GM12878 (cell line): ENCODE results near the gene SLC28A2. TPM values are rescaled to one million over a fixed set of nuclear protein-coding genes. Genes with fewer than 3 reads are reported as not detected.

ENCODE experiments used
- BHLHE40 ChIP-seq, 2 experiments: fragments of 450-650 bp in 1 of 2; IDR thresholded peaks; 2 replicates each; pipeline ENCODE4 v1.6.1; 2011 to 2017; ENCODE audit warnings: low read depth in 2 of 2, borderline replicate concordance in 1 of 2, improper control_type of control experiment in 1 of 2, low read length in 1 of 2, mild to moderate bottlenecking in 1 of 2
- BRCA1 ChIP-seq: IDR thresholded peaks from 2 replicates; pipeline ENCODE4 v1.6.1; 2011; ENCODE audit warnings: low read depth, low read length, improper control_type of control experiment
- CBX3 ChIP-seq: fragments of 200-600 bp; sonication (generic); IDR thresholded peaks from 2 replicates; pipeline ENCODE4 v1.6.1; 2016; ENCODE audit warnings: low read depth, borderline replicate concordance
- CHD4 ChIP-seq: fragments of 200-600 bp; sonication (generic); IDR thresholded peaks from 2 replicates; pipeline ENCODE4 v1.6.1; 2016; ENCODE audit warnings: mild to moderate bottlenecking
- FOS ChIP-seq: IDR thresholded peaks from 3 replicates; pipeline ENCODE4 v1.6.1; 2011; ENCODE audit warnings: borderline replicate concordance; ENCODE audit not compliant: insufficient read length; ENCODE audit errors: extremely low read depth
- HDAC2 ChIP-seq: fragments of 200-600 bp; sonication (generic); IDR thresholded peaks from 2 replicates; pipeline ENCODE4 v1.6.1; 2017
- KDM1A ChIP-seq: fragments of 200-600 bp; sonication (generic); IDR thresholded peaks from 2 replicates; pipeline ENCODE4 v1.6.1; 2016; ENCODE audit warnings: borderline replicate concordance
- MXI1 ChIP-seq: fragments of 150-350 bp; IDR thresholded peaks from 2 replicates; pipeline ENCODE4 v1.6.1; 2011; ENCODE audit warnings: low read depth, mild to moderate bottlenecking, inconsistent platforms, low read length, improper control_type of control experiment
- NR2C1 ChIP-seq: fragments of 450-650 bp; IDR thresholded peaks from 2 replicates; pipeline ENCODE4 v1.6.1; 2017; ENCODE audit warnings: antibody characterized with exemption, mild to moderate bottlenecking, moderate library complexity
- PAX8 ChIP-seq: fragments of 450-650 bp; IDR thresholded peaks from 2 replicates; pipeline ENCODE4 v1.6.1; 2017; ENCODE audit warnings: mild to moderate bottlenecking, moderate library complexity
- PML ChIP-seq: IDR thresholded peaks from 2 replicates; pipeline ENCODE4 v1.6.1; 2012; ENCODE audit warnings: low read length, inconsistent platforms
- RFX5 ChIP-seq: IDR thresholded peaks from 2 replicates; pipeline ENCODE4 v1.6.1; 2011; ENCODE audit warnings: low read depth, low read length, improper control_type of control experiment
- SIN3A ChIP-seq: IDR thresholded peaks from 2 replicates; pipeline ENCODE4 v1.6.1; 2012; ENCODE audit warnings: low read depth, low read length, improper control_type of control experiment
- ZNF217 ChIP-seq: fragments of 450-650 bp; IDR thresholded peaks from 2 replicates; pipeline ENCODE4 v1.6.1; 2017; ENCODE audit warnings: antibody characterized with exemption, mild to moderate bottlenecking
- ZNF622 ChIP-seq: fragments of 450-650 bp; IDR thresholded peaks from 2 replicates; pipeline ENCODE4 v1.6.1; 2017; ENCODE audit warnings: mild to moderate bottlenecking, inconsistent platforms
- ZZZ3 ChIP-seq: IDR thresholded peaks from 2 replicates; pipeline ENCODE4 v1.6.1; 2011; ENCODE audit warnings: low read depth; ENCODE audit not compliant: control insufficient read depth, insufficient read length
- polyA plus RNA-seq, 11 experiments: library from polyadenylated mRNA; depleted of rRNA in 4 of 11; unstranded in 6 of 11; stranded (reverse) in 5 of 11; fragments of >200 nt; fragmentation: Nextera tagmentation in 4 of 11; fragmentation: Illumina TruSeq in 1 of 11; extraction: Ambion mirVana in 4 of 11; extraction: Trizol in 1 of 11; gene quantifications; 1 replicate in 1 of 11; 2 replicates in 10 of 11; pipeline versions ENCODE4 v1.2.1 to v1.2.3, GENCODE V29; 2011 to 2016; ENCODE audit warnings: inconsistent platforms in 2 of 11, missing spikeins in 2 of 11, low read depth in 1 of 11
- total RNA-seq, 4 experiments: library from RNA; depleted of rRNA in 3 of 4; stranded (reverse); fragments of >200 nt in 3 of 4; fragmentation: Illumina TruSeq in 1 of 4; extraction: Trizol in 1 of 4; gene quantifications; 2 replicates each; pipeline versions ENCODE4 v1.2.1 to v1.2.3, GENCODE V29; 2013 to 2021
- TF ChIP-seq, protein P1 (sequence below): fragments of 450-650 bp; IDR thresholded peaks from 2 replicates; pipeline ENCODE4 v1.6.1; 2014; ENCODE audit warnings: mild to moderate bottlenecking
- TF ChIP-seq, protein P2 (sequence below): fragments of 450-650 bp; IDR thresholded peaks from 2 replicates; pipeline ENCODE4 v1.6.1; 2018; ENCODE audit warnings: borderline replicate concordance, mild to moderate bottlenecking; ENCODE audit not compliant: partially characterized antibody
- TF ChIP-seq, protein P3 (sequence below), 3 experiments: IDR thresholded peaks in 2 of 3; conservative IDR thresholded peaks in 1 of 3; 2 replicates each; pipeline ENCODE4 v1.5.1; 2011; ENCODE audit warnings: low read depth in 3 of 3, low read length in 3 of 3, mild to moderate bottlenecking in 3 of 3, control low read depth in 2 of 3, moderate library complexity in 2 of 3, inconsistent platforms in 1 of 3, mixed read lengths in 1 of 3; ENCODE audit not compliant: control insufficient read depth in 2 of 3, insufficient read depth in 1 of 3; ENCODE audit errors: extremely low read depth in 1 of 3
- TF ChIP-seq, protein P4 (sequence below): IDR thresholded peaks from 2 replicates; pipeline ENCODE4 v1.6.1; 2011; ENCODE audit warnings: low read depth, mild to moderate bottlenecking, low read length, moderate library complexity, borderline replicate concordance; ENCODE audit errors: extremely low read depth
- TF ChIP-seq, protein P5 (sequence below): fragments of 450-650 bp; IDR thresholded peaks from 2 replicates; pipeline ENCODE4 v1.6.1; 2016; ENCODE audit warnings: mild to moderate bottlenecking

SLC28A2 gene
- total and polyA plus RNA-seq, 10 of the 15 experiments (the other 5 are each of a cell fraction or from before 2014, with no cell fraction given): 0.02 to 0.21 (median 0.14) TPM; not detected in 6

DNA sequence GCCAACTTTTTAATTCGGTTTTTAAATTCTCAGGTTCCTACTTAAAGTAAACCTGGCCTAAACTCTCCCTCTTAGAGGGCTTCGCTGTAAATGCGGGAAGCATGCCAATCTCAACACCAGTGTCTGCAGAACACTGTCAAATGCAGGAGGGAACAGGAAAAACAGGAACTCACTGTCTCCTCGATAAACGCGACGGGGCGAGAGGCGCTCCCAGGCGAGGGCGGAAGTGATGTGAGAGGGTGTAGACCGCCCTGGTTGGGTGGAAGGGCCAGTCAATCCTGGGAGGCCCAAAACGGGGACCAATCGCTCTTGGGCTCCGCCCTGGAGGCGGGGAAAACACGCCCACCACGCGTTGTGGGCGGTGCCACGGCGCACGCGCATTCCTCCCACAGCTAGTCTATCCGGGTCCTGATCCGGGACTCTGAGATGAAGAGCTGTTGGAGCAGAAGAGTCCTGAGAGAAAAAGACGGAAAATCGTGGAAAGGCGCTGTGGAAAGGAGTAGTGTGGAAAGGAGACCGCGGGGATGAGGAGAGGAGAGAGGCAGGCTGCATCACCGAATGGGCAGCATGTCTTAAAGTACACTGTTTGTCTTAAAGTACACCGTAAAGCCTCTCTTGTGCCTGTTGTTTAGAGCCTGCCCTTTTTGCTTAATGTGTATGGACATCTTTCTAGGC is 27.1 kb downstream of the SLC28A2 start (continued):
- TF ChIP-seq, protein P1, sequence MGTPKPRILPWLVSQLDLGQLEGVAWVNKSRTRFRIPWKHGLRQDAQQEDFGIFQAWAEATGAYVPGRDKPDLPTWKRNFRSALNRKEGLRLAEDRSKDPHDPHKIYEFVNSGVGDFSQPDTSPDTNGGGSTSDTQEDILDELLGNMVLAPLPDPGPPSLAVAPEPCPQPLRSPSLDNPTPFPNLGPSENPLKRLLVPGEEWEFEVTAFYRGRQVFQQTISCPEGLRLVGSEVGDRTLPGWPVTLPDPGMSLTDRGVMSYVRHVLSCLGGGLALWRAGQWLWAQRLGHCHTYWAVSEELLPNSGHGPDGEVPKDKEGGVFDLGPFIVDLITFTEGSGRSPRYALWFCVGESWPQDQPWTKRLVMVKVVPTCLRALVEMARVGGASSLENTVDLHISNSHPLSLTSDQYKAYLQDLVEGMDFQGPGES: peak; percentile 82
- TF ChIP-seq CHD4 (no peak), CBX3 (no peak), BRCA1 (no peak), ZNF217 (no peak), PML (peak; percentile 81), MXI1 (peak; percentile 60; the same call in 1 of the 2 replicates), ZNF622 (no peak), ZZZ3 (no peak), BHLHE40 (IDR thresholded peaks at IDR 0.05; ENCODE audit: borderline replicate concordance in 1 of 2, low read depth in 2 of 2, low read length in 1 of 2) (peak; percentile 14 to 70; a peak in 2 of 4 replicates), NR2C1 (peak; percentile 80), FOS (peak; percentile 14), SIN3A (peak; percentile 69), HDAC2 (no peak), RFX5 (no peak), PAX8 (no peak), KDM1A (no peak)
- TF ChIP-seq, protein P2, sequence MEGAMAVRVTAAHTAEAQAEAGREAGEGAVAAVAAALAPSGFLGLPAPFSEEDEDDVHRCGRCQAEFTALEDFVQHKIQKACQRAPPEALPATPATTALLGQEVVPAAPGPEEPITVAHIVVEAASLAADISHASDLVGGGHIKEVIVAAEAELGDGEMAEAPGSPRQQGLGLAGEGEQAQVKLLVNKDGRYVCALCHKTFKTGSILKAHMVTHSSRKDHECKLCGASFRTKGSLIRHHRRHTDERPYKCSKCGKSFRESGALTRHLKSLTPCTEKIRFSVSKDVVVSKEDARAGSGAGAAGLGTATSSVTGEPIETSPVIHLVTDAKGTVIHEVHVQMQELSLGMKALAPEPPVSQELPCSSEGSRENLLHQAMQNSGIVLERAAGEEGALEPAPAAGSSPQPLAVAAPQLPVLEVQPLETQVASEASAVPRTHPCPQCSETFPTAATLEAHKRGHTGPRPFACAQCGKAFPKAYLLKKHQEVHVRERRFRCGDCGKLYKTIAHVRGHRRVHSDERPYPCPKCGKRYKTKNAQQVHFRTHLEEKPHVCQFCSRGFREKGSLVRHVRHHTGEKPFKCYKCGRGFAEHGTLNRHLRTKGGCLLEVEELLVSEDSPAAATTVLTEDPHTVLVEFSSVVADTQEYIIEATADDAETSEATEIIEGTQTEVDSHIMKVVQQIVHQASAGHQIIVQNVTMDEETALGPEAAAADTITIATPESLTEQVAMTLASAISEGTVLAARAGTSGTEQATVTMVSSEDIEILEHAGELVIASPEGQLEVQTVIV: peak; percentile 55
- TF ChIP-seq, protein P3, sequence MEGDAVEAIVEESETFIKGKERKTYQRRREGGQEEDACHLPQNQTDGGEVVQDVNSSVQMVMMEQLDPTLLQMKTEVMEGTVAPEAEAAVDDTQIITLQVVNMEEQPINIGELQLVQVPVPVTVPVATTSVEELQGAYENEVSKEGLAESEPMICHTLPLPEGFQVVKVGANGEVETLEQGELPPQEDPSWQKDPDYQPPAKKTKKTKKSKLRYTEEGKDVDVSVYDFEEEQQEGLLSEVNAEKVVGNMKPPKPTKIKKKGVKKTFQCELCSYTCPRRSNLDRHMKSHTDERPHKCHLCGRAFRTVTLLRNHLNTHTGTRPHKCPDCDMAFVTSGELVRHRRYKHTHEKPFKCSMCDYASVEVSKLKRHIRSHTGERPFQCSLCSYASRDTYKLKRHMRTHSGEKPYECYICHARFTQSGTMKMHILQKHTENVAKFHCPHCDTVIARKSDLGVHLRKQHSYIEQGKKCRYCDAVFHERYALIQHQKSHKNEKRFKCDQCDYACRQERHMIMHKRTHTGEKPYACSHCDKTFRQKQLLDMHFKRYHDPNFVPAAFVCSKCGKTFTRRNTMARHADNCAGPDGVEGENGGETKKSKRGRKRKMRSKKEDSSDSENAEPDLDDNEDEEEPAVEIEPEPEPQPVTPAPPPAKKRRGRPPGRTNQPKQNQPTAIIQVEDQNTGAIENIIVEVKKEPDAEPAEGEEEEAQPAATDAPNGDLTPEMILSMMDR (IDR thresholded peaks at IDR 0.05 in 2 of 3, conservative IDR thresholded peaks at IDR 0.05 in 1 of 3; ENCODE audit: control insufficient read depth in 2 of 3, extremely low read depth in 1 of 3, insufficient read depth in 1 of 3, low read depth in 3 of 3, low read length in 3 of 3): no peak
- TF ChIP-seq, protein P4, sequence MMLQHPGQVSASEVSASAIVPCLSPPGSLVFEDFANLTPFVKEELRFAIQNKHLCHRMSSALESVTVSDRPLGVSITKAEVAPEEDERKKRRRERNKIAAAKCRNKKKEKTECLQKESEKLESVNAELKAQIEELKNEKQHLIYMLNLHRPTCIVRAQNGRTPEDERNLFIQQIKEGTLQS: no peak
- TF ChIP-seq, protein P5, sequence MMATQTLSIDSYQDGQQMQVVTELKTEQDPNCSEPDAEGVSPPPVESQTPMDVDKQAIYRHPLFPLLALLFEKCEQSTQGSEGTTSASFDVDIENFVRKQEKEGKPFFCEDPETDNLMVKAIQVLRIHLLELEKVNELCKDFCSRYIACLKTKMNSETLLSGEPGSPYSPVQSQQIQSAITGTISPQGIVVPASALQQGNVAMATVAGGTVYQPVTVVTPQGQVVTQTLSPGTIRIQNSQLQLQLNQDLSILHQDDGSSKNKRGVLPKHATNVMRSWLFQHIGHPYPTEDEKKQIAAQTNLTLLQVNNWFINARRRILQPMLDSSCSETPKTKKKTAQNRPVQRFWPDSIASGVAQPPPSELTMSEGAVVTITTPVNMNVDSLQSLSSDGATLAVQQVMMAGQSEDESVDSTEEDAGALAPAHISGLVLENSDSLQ: peak; percentile 99
